Neural progenitor cell (in vitro differentiated cells): Measurements from ENCODE around the gene TGFBR3. TPM values are rescaled to one million over a fixed set of nuclear protein-coding genes. Genes with fewer than 3 reads are reported as not detected.

Experiments
- DNase-seq: peaks from one replicate; pipeline ENCODE4 v3.0.0-alpha.2; 2016; ENCODE audit warnings: low spot score
- H2AFZ ChIP-seq: fragments of 200-600 bp; sonication (generic); replicated peaks from 2 replicates; pipeline ENCODE4 v1.6.1; 2016; ENCODE audit warnings: antibody characterized with exemption
- H3F3A ChIP-seq: fragments of 200-600 bp; sonication (generic); 2 replicates; pipeline ENCODE4 v1.6.1; 2016; ENCODE audit warnings: antibody characterized with exemption, low read depth
- H3K27ac ChIP-seq: fragments of 200-600 bp; sonication (generic); 2 replicates; pipeline ENCODE4 v1.5.1; 2016; ENCODE audit warnings: mild to moderate bottlenecking
- H3K27me3 ChIP-seq: fragments of 200-600 bp; sonication (generic); 2 replicates; pipeline ENCODE4 v1.6.1; 2016; ENCODE audit warnings: mild to moderate bottlenecking, moderate library complexity
- H3K36me3 ChIP-seq: fragments of 200-600 bp; sonication (generic); 2 replicates; pipeline ENCODE4 v1.5.1; 2016
- H3K4me1 ChIP-seq: fragments of 200-600 bp; sonication (generic); 2 replicates; pipeline ENCODE4 v1.6.1; 2016; ENCODE audit warnings: mixed run types
- H3K4me2 ChIP-seq: fragments of 200-600 bp; sonication (generic); 2 replicates; pipeline ENCODE4 v1.6.1; 2016
- H3K4me3 ChIP-seq: fragments of 200-600 bp; sonication (generic); 2 replicates; pipeline ENCODE4 v1.5.1; 2016
- H3K79me2 ChIP-seq: fragments of 200-600 bp; sonication (generic); 2 replicates; pipeline ENCODE4 v1.6.1; 2016; ENCODE audit warnings: low read depth
- H3K9ac ChIP-seq: fragments of 200-600 bp; sonication (generic); 2 replicates; pipeline ENCODE4 v1.6.1; 2016
- H3K9me3 ChIP-seq: fragments of 200-600 bp; sonication (generic); 2 replicates; pipeline ENCODE4 v1.5.1; 2016; ENCODE audit warnings: low read depth
- H4K20me1 ChIP-seq: fragments of 200-600 bp; sonication (generic); 2 replicates; pipeline ENCODE4 v1.6.1; 2016; ENCODE audit warnings: low read depth
- H3K27ac Mint-ChIP-seq: 3 replicates; pipeline ENCODE4 v1.8.0; 2021; ENCODE audit warnings: mixed read lengths
- H3K27me3 Mint-ChIP-seq: 2 replicates; pipeline ENCODE4 v1.8.0; 2022; ENCODE audit warnings: low read depth, mild to moderate bottlenecking, inconsistent platforms, moderate library complexity, mixed read lengths; ENCODE audit not compliant: insufficient read depth
- H3K36me3 Mint-ChIP-seq: 3 replicates; pipeline ENCODE4 v1.8.0; 2021; ENCODE audit warnings: mixed read lengths
- H3K4me1 Mint-ChIP-seq: 3 replicates; pipeline ENCODE4 v1.8.0; 2021; ENCODE audit warnings: mixed read lengths
- H3K4me3 Mint-ChIP-seq: 3 replicates; pipeline ENCODE4 v1.8.0; 2021; ENCODE audit warnings: mild to moderate bottlenecking, moderate library complexity, mixed read lengths
- H3K9me3 Mint-ChIP-seq: 3 replicates; pipeline ENCODE4 v1.8.0; 2020; ENCODE audit warnings: mixed read lengths
- CTCF ChIP-seq: fragments of 200-600 bp; sonication (generic); IDR thresholded peaks from 2 replicates; pipeline ENCODE4 v1.5.1; 2017; ENCODE audit warnings: antibody characterized with exemption, mild to moderate bottlenecking
- EZH2 ChIP-seq: fragments of 200-600 bp; sonication (generic); IDR thresholded peaks from 2 replicates; pipeline ENCODE4 v1.6.1; 2017; ENCODE audit warnings: antibody characterized with exemption, mild to moderate bottlenecking, moderate library complexity
- EZH2phosphoT487 ChIP-seq: fragments of 200-600 bp; sonication (generic); IDR thresholded peaks from 2 replicates; pipeline ENCODE4 v1.6.1; 2017; ENCODE audit warnings: antibody characterized with exemption
- total RNA-seq: library from RNA; depleted of rRNA; stranded (reverse); fragments of >200 nt; gene quantifications from 2 replicates; pipeline ENCODE4 v1.2.3, GENCODE V29; 2015; ENCODE audit warnings: low replicate concordance

Gene TGFBR3
- total RNA-seq, 1 donor from 2014 or later: 11.8 TPM

GRCh38 chr1:91700771-91701471, 185.0 kb downstream of the TGFBR3 start:
- no peak for DNase-seq
- H2AFZ ChIP-seq: no peak overlapping the region
- no peaks in the 10 kb centered on the region for H4K20me1 ChIP-seq
- Mint-ChIP-seq H3K36me3 (peaks cover 6% of the 10 kb centered on the region), H3K4me1 (peaks cover 28% of the 10 kb centered on the region), H3K9me3 (peaks cover 3% of the 10 kb centered on the region), H3K27ac (no peak overlapping the region), H3K4me3 (no peak overlapping the region), H3K27me3 (peaks cover 2% of the 10 kb centered on the region)
- H3K27me3 ChIP-seq: no peaks in the 10 kb centered on the region
- no peak overlapping the region for H3K4me3 ChIP-seq
- H3K27ac ChIP-seq: no peak overlapping the region
- no peaks in the 10 kb centered on the region for H3K79me2 ChIP-seq
- H3K4me2 ChIP-seq: no peak overlapping the region
- H3K4me1 ChIP-seq: peaks cover 9% of the 10 kb centered on the region
- no peak overlapping the region for H3K9ac ChIP-seq
- TF ChIP-seq EZH2phosphoT487 (no peak), CTCF (no peak), EZH2 (no peak)
- no peaks in the 10 kb centered on the region for H3K9me3 ChIP-seq
- no peaks in the 10 kb centered on the region for H3K36me3 ChIP-seq
- H3F3A ChIP-seq: no peaks in the 10 kb centered on the region

- Histone ChIP-seq H3K9me3 (no peaks in the 10 kb centered on the region), H3K79me2 (no peaks in the 10 kb centered on the region), H3F3A (no peaks in the 10 kb centered on the region), H3K27ac (no peak overlapping the region), H3K4me1 (peaks cover 5% of the 10 kb centered on the region), H3K36me3 (no peaks in the 10 kb centered on the region), H4K20me1 (no peaks in the 10 kb centered on the region), H3K27me3 (no peaks in the 10 kb centered on the region), H2AFZ (no peak overlapping the region), H3K4me3 (no peak overlapping the region), H3K9ac (no peak overlapping the region), H3K4me2 (no peak overlapping the region)
- no peak overlapping the region for H3K4me3 Mint-ChIP-seq
- peaks cover 28% of the 10 kb centered on the region for H3K4me1 Mint-ChIP-seq
- peaks cover 2% of the 10 kb centered on the region for H3K27me3 Mint-ChIP-seq
- no peak for TF ChIP-seq EZH2phosphoT487
- TF ChIP-seq EZH2: no peak
- peak; percentile 10 for TF ChIP-seq CTCF
- peaks cover 6% of the 10 kb centered on the region for H3K36me3 Mint-ChIP-seq
- DNase-seq: no peak
- peaks cover 3% of the 10 kb centered on the region for H3K9me3 Mint-ChIP-seq
- H3K27ac Mint-ChIP-seq: no peak overlapping the region
Measured at GRCh38 chr1:91700332-91700731, 185.6 kb downstream of the TGFBR3 start.

- no peak for DNase-seq
- no peak overlapping the region for H3K4me2 ChIP-seq
- no peaks in the 10 kb centered on the region for H3K79me2 ChIP-seq
- no peak overlapping the region for H3K27ac ChIP-seq
- no peaks in the 10 kb centered on the region for H3F3A ChIP-seq
- no peaks in the 10 kb centered on the region for H3K9me3 ChIP-seq
- no peaks in the 10 kb centered on the region for H3K36me3 ChIP-seq
- H2AFZ ChIP-seq: no peak overlapping the region
- TF ChIP-seq CTCF: no peak
- no peak for TF ChIP-seq EZH2
- TF ChIP-seq EZH2phosphoT487: no peak
- peaks cover 28% of the 10 kb centered on the region for H3K4me1 Mint-ChIP-seq
- H3K4me3 ChIP-seq: no peak overlapping the region
- H3K27me3 Mint-ChIP-seq: peaks cover 2% of the 10 kb centered on the region
- no peak overlapping the region for H3K27ac Mint-ChIP-seq
- no peak overlapping the region for H3K4me3 Mint-ChIP-seq
- no peaks in the 10 kb centered on the region for H4K20me1 ChIP-seq
- peaks cover 5% of the 10 kb centered on the region for H3K4me1 ChIP-seq
- H3K27me3 ChIP-seq: no peaks in the 10 kb centered on the region
- H3K36me3 Mint-ChIP-seq: peaks cover 6% of the 10 kb centered on the region
- H3K9me3 Mint-ChIP-seq: peaks cover 3% of the 10 kb centered on the region
- H3K9ac ChIP-seq: no peak overlapping the region
Measured at GRCh38 chr1:91699339-91699974, 186.5 kb downstream of the TGFBR3 start.
